Measurements from ENCODE around the gene PDGFB. TPM values are rescaled to one million over a fixed set of nuclear protein-coding genes. Genes with fewer than 3 reads are reported as not detected.

Gene PDGFB
- total and polyA plus RNA-seq, 9 of the 15 experiments (the other 6 are each of a cell fraction or from before 2014, with no cell fraction given), result 0.07 to 4.0 (median 0.48) TPM; not detected in 1

DNA sequence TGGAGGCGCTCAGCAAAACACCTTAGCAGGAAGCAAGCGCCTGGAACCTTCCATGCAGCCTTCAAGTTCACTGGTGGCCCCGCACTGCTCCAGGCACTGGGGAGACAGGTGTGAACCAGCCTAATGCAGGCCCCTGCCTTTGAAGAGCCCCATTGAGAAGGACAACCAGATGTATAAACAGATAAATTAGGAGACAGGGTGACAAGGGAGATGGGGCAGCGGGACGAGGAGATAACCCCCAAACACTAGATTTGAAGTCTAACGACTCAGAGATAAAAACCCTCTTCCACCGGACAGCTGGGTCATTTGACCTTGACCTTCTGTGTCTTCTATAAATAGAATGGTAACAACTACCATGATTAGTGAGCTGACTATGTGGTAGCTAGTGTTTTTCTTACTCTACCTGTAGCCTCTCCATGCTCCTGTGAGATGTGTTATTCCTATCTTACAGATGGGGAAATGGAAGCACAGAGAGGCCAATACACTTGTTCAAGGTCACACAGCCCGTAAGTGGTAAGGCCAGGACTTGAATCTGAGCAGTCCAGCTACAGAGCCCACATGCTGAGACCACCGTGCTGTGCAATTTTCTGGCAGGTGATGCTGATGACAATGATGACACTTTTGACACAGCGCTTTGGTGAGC is 2.0 kb upstream of the PDGFB start:
- H3K79me2 ChIP-seq (ENCODE audit: control insufficient read depth, insufficient read depth, low read length), result no peaks in the 10 kb centered on the region; the same call in 2 of the 3 replicates
- H3K9me3 ChIP-seq (replicated peaks; ENCODE audit: control insufficient read depth, insufficient read depth, low read depth, low read length), result no peaks in the 10 kb centered on the region
- no peak overlapping the region for H2AFZ ChIP-seq (ENCODE audit: low read depth, low read length)
- no peaks in the 10 kb centered on the region for H3K36me3 ChIP-seq (ENCODE audit: control insufficient read depth, insufficient read depth, low read length)
- ChIA-PET POLR2A (no interaction called here), CTCF (ENCODE audit: low intra/inter-chr PET ratio) (no interaction called here)
- 2% methylated on average over 7 of the region's 10 CpGs for WGBS (ENCODE audit: insufficient coverage, low coverage, missing lambda C conversion rate)
- peaks cover 0 to 4% of the 10 kb centered on the region in 2 experiments; a peak in 2 of 5 replicates for H3K27me3 ChIP-seq (ENCODE audit: control insufficient read depth in 2 of 2, insufficient read depth in 2 of 2, low read length in 2 of 2)
- ATAC-seq (peak; percentile 35; the same call in 2 of the 3 replicates), DNase-seq (ENCODE audit: extremely low read depth in 1 of 4, low spot score in 3 of 4) (peak in 2 of 4 experiments; percentile 32 to 44), FAIRE-seq (peak; percentile 78)
- no peak overlapping the region for H3K9ac ChIP-seq (ENCODE audit: insufficient read depth in 1 of 2, low read depth in 2 of 2, low read length in 2 of 2)
- in situ Hi-C loops (cut with MboI) (no loop called here), intact Hi-C loops (cut with micrococcal nuclease) (loop anchor here (10.0 kb wide), 1 partner anchor 58 kb away; no protein-coding TSS in a partner anchor)
- no peaks in the 10 kb centered on the region for H3K9me1 ChIP-seq (ENCODE audit: control insufficient read depth, insufficient read depth, low read length)
- H3K27ac ChIP-seq (ENCODE audit: extremely low read depth, low read depth, low read length), result no peak overlapping the region
- H3K4me1 ChIP-seq (replicated peaks in 1 of 2; ENCODE audit: control insufficient read depth in 2 of 2, insufficient read depth in 2 of 2, low read length in 2 of 2), result peaks cover 12 to 51% of the 10 kb centered on the region in 2 experiments; a peak in 4 of 5 replicates
- no peak overlapping the region for H3K4me3 ChIP-seq
- no TSS peak for BruUV-seq (replicated peaks)
- H4K20me1 ChIP-seq (replicated peaks; ENCODE audit: control insufficient read depth, insufficient read depth, low read length), result no peaks in the 10 kb centered on the region
- peak overlapping the region; percentile 43; the same call in 1 of the 2 replicates for H3K4me2 ChIP-seq (ENCODE audit: insufficient read depth, low read length)
- TF ChIP-seq ELF2 (CRISPR knock-in tag; IDR thresholded peaks at IDR 0.05) (no peak), SMARCA4 (IDR thresholded peaks at IDR 0.05) (peak; percentile 54; the same call in 1 of the 2 replicates), RFX1 (IDR thresholded peaks at IDR 0.05) (no peak), ESRRB (CRISPR knock-in tag; IDR thresholded peaks at IDR 0.05; ENCODE audit: borderline replicate concordance) (no peak), CBFA2T3 (IDR thresholded peaks at IDR 0.05) (peak; percentile 83), ZKSCAN8 (CRISPR knock-in tag; IDR thresholded peaks at IDR 0.05) (no peak; the same call in 1 of the 2 replicates), KLF16 (IDR thresholded peaks at IDR 0.05) (peak; percentile 25; the same call in 1 of the 2 replicates), DNMT1 (IDR thresholded peaks at IDR 0.05) (no peak)
- TF ChIP-seq, protein P1, sequence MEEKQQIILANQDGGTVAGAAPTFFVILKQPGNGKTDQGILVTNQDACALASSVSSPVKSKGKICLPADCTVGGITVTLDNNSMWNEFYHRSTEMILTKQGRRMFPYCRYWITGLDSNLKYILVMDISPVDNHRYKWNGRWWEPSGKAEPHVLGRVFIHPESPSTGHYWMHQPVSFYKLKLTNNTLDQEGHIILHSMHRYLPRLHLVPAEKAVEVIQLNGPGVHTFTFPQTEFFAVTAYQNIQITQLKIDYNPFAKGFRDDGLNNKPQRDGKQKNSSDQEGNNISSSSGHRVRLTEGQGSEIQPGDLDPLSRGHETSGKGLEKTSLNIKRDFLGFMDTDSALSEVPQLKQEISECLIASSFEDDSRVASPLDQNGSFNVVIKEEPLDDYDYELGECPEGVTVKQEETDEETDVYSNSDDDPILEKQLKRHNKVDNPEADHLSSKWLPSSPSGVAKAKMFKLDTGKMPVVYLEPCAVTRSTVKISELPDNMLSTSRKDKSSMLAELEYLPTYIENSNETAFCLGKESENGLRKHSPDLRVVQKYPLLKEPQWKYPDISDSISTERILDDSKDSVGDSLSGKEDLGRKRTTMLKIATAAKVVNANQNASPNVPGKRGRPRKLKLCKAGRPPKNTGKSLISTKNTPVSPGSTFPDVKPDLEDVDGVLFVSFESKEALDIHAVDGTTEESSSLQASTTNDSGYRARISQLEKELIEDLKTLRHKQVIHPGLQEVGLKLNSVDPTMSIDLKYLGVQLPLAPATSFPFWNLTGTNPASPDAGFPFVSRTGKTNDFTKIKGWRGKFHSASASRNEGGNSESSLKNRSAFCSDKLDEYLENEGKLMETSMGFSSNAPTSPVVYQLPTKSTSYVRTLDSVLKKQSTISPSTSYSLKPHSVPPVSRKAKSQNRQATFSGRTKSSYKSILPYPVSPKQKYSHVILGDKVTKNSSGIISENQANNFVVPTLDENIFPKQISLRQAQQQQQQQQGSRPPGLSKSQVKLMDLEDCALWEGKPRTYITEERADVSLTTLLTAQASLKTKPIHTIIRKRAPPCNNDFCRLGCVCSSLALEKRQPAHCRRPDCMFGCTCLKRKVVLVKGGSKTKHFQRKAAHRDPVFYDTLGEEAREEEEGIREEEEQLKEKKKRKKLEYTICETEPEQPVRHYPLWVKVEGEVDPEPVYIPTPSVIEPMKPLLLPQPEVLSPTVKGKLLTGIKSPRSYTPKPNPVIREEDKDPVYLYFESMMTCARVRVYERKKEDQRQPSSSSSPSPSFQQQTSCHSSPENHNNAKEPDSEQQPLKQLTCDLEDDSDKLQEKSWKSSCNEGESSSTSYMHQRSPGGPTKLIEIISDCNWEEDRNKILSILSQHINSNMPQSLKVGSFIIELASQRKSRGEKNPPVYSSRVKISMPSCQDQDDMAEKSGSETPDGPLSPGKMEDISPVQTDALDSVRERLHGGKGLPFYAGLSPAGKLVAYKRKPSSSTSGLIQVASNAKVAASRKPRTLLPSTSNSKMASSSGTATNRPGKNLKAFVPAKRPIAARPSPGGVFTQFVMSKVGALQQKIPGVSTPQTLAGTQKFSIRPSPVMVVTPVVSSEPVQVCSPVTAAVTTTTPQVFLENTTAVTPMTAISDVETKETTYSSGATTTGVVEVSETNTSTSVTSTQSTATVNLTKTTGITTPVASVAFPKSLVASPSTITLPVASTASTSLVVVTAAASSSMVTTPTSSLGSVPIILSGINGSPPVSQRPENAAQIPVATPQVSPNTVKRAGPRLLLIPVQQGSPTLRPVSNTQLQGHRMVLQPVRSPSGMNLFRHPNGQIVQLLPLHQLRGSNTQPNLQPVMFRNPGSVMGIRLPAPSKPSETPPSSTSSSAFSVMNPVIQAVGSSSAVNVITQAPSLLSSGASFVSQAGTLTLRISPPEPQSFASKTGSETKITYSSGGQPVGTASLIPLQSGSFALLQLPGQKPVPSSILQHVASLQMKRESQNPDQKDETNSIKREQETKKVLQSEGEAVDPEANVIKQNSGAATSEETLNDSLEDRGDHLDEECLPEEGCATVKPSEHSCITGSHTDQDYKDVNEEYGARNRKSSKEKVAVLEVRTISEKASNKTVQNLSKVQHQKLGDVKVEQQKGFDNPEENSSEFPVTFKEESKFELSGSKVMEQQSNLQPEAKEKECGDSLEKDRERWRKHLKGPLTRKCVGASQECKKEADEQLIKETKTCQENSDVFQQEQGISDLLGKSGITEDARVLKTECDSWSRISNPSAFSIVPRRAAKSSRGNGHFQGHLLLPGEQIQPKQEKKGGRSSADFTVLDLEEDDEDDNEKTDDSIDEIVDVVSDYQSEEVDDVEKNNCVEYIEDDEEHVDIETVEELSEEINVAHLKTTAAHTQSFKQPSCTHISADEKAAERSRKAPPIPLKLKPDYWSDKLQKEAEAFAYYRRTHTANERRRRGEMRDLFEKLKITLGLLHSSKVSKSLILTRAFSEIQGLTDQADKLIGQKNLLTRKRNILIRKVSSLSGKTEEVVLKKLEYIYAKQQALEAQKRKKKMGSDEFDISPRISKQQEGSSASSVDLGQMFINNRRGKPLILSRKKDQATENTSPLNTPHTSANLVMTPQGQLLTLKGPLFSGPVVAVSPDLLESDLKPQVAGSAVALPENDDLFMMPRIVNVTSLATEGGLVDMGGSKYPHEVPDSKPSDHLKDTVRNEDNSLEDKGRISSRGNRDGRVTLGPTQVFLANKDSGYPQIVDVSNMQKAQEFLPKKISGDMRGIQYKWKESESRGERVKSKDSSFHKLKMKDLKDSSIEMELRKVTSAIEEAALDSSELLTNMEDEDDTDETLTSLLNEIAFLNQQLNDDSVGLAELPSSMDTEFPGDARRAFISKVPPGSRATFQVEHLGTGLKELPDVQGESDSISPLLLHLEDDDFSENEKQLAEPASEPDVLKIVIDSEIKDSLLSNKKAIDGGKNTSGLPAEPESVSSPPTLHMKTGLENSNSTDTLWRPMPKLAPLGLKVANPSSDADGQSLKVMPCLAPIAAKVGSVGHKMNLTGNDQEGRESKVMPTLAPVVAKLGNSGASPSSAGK (IDR thresholded peaks at IDR 0.05), result no peak
- TF ChIP-seq, protein P2, sequence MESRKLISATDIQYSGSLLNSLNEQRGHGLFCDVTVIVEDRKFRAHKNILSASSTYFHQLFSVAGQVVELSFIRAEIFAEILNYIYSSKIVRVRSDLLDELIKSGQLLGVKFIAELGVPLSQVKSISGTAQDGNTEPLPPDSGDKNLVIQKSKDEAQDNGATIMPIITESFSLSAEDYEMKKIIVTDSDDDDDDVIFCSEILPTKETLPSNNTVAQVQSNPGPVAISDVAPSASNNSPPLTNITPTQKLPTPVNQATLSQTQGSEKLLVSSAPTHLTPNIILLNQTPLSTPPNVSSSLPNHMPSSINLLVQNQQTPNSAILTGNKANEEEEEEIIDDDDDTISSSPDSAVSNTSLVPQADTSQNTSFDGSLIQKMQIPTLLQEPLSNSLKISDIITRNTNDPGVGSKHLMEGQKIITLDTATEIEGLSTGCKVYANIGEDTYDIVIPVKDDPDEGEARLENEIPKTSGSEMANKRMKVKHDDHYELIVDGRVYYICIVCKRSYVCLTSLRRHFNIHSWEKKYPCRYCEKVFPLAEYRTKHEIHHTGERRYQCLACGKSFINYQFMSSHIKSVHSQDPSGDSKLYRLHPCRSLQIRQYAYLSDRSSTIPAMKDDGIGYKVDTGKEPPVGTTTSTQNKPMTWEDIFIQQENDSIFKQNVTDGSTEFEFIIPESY (CRISPR knock-in tag; IDR thresholded peaks at IDR 0.05), result peak; percentile 59

Data from K562 (cell line).